Caco-2 (cell line): ENCODE results near the gene KDM4F. TPM values are rescaled to one million over a fixed set of nuclear protein-coding genes. Genes with fewer than 3 reads are reported as not detected.

Source experiments
- BruUV-seq: library from RNA; stranded (reverse); fragments of 400-500 nt; replicated peaks from 2 replicates; lab custom pipeline; 2021; lab: Mats Ljungman, UMichigan
- CTCF ChIA-PET: fragments of 300-600 bp; sonication (Branson Sonifier 250); formaldehyde crosslinking; loops from one replicate; lab custom pipeline; 2022; ENCODE audit warnings: antibody characterized with exemption; lab: Charles Lee
- POLR2A ChIA-PET: fragments of 300-600 bp; sonication (Branson Sonifier 250); formaldehyde crosslinking; loops from one replicate; lab custom pipeline; 2022; ENCODE audit warnings: antibody characterized with exemption; lab: Charles Lee
- DNase-seq, 2 experiments: peaks; one replicate each; pipeline versions ENCODE4 v3.0.0 to v3.0.0-alpha.2; 2020 to 2022
- H3K27me3 ChIP-seq: replicated peaks from 2 replicates; pipeline ENCODE4 v1.6.0; 2011; ENCODE audit warnings: low read length; ENCODE audit not compliant: control insufficient read depth, insufficient read depth
- H3K36me3 ChIP-seq: 2 replicates; pipeline ENCODE4 v1.5.1; 2011; ENCODE audit warnings: low read length; ENCODE audit not compliant: control insufficient read depth, insufficient read depth
- H3K4me1 ChIP-seq: fragments of 250-450 bp; sonication (Bioruptor Pico); 2 replicates; pipeline ENCODE4 v1.5.1; 2020; ENCODE audit warnings: mild to moderate bottlenecking
- H3K4me3 ChIP-seq: 2 replicates; pipeline ENCODE4 v1.5.1; 2011; ENCODE audit warnings: low read depth, mild to moderate bottlenecking, control low read depth, low read length
- H3K9me3 ChIP-seq: fragments of 250-450 bp; sonication (Bioruptor Pico); 2 replicates; pipeline ENCODE4 v1.5.1; 2020; ENCODE audit warnings: mild to moderate bottlenecking, moderate library complexity
- H3K27ac Mint-ChIP-seq: one replicate; pipeline ENCODE4 v1.8.0; 2022; ENCODE audit warnings: mixed read lengths; ENCODE audit not compliant: unreplicated experiment
- H3K27me3 Mint-ChIP-seq: one replicate; pipeline ENCODE4 v1.8.0; 2022; ENCODE audit warnings: mixed read lengths; ENCODE audit not compliant: insufficient read depth, unreplicated experiment
- H3K36me3 Mint-ChIP-seq: one replicate; pipeline ENCODE4 v1.8.0; 2022; ENCODE audit warnings: mild to moderate bottlenecking, mixed read lengths; ENCODE audit not compliant: insufficient read depth, unreplicated experiment
- H3K4me1 Mint-ChIP-seq: one replicate; pipeline ENCODE4 v1.8.0; 2022; ENCODE audit warnings: low read depth, mixed read lengths; ENCODE audit not compliant: unreplicated experiment
- H3K4me3 Mint-ChIP-seq: one replicate; pipeline ENCODE4 v1.8.0; 2022; ENCODE audit warnings: mild to moderate bottlenecking, moderate library complexity, mixed read lengths; ENCODE audit not compliant: unreplicated experiment
- H3K9me3 Mint-ChIP-seq: one replicate; pipeline ENCODE4 v1.8.0; 2022; ENCODE audit warnings: mixed read lengths; ENCODE audit not compliant: unreplicated experiment
- CTCF ChIP-seq, 2 experiments: fragments of 200-600 bp in 1 of 2; IDR thresholded peaks; 1 replicate in 1 of 2; 2 replicates in 1 of 2; pipeline versions ENCODE4 v1.5.1 to v1.8.0; 2011 to 2022; ENCODE audit warnings: antibody characterized with exemption in 1 of 2, control low read depth in 1 of 2, inconsistent platforms in 1 of 2, low read depth in 1 of 2, low read length in 1 of 2, mild to moderate bottlenecking in 1 of 2, moderate library complexity in 1 of 2; ENCODE audit not compliant: insufficient read depth in 1 of 2, severe bottlenecking in 1 of 2, unreplicated experiment in 1 of 2
- intact Hi-C: fragments of 100-400 bp; cut with micrococcal nuclease; formaldehyde crosslinking; loops from one replicate; pipeline ENCODE4 v1.10.0; 2022; ENCODE audit not compliant: unreplicated experiment
- total RNA-seq: library from RNA; stranded (reverse); gene quantifications from 2 replicates; pipeline ENCODE4 v1.2.3, GENCODE V29; 2022

The KDM4F gene
- total RNA-seq, 1 experiment from 2014 or later = not detected

GRCh38 chr11:95055283-95055897 is 6.2 kb downstream of the KDM4F start:
- Histone ChIP-seq H3K9me3 (no peaks in the 10 kb centered on the region), H3K36me3 (no peaks in the 10 kb centered on the region), H3K4me1 (no peaks in the 10 kb centered on the region), H3K27me3 (no peaks in the 10 kb centered on the region; the same call in 1 of the 2 replicates), H3K4me3 (no peak overlapping the region)
- BruUV-seq = no TSS peak
- no peak overlapping the region for H3K4me3 Mint-ChIP-seq
- no peak overlapping the region for H3K27ac Mint-ChIP-seq
- peaks cover 14% of the 10 kb centered on the region for H3K4me1 Mint-ChIP-seq
- H3K27me3 Mint-ChIP-seq = peaks cover 7% of the 10 kb centered on the region
- H3K9me3 Mint-ChIP-seq = peaks cover 10% of the 10 kb centered on the region
- no peaks in the 10 kb centered on the region for H3K36me3 Mint-ChIP-seq
- no peak for DNase-seq
- TF ChIP-seq CTCF (IDR thresholded peaks at IDR 0.05; ENCODE audit: insufficient read depth in 1 of 2, low read depth in 1 of 2, low read length in 1 of 2, severe bottlenecking in 1 of 2, unreplicated experiment in 1 of 2) = no peak
- CTCF ChIA-PET = no interaction called here
- intact Hi-C loops = no loop called here
- POLR2A ChIA-PET = no interaction called here

GRCh38 chr11:95057959-95058358 is 8.7 kb downstream of the KDM4F start:
- ChIA-PET POLR2A (no interaction called here), CTCF (no interaction called here)
- Mint-ChIP-seq H3K27ac (no peak overlapping the region), H3K9me3 (peaks cover 8% of the 10 kb centered on the region), H3K36me3 (no peaks in the 10 kb centered on the region), H3K4me3 (no peak overlapping the region), H3K4me1 (peaks cover 14% of the 10 kb centered on the region), H3K27me3 (peaks cover 18% of the 10 kb centered on the region)
- no peak for DNase-seq
- Histone ChIP-seq H3K9me3 (no peaks in the 10 kb centered on the region), H3K27me3 (no peaks in the 10 kb centered on the region; the same call in 1 of the 2 replicates), H3K4me1 (no peaks in the 10 kb centered on the region), H3K36me3 (no peaks in the 10 kb centered on the region), H3K4me3 (no peak overlapping the region)
- no TSS peak for BruUV-seq
- no peak for TF ChIP-seq CTCF (IDR thresholded peaks at IDR 0.05; ENCODE audit: insufficient read depth in 1 of 2, low read depth in 1 of 2, low read length in 1 of 2, severe bottlenecking in 1 of 2, unreplicated experiment in 1 of 2)
- intact Hi-C loops = no loop called here

- ChIA-PET CTCF (no interaction called here), POLR2A (no interaction called here)
- H3K4me1 Mint-ChIP-seq = peaks cover 14% of the 10 kb centered on the region
- no peak for DNase-seq
- no peaks in the 10 kb centered on the region for H3K36me3 Mint-ChIP-seq
- H3K9me3 Mint-ChIP-seq = peaks cover 2% of the 10 kb centered on the region
- no peak overlapping the region for H3K4me3 ChIP-seq
- no peaks in the 10 kb centered on the region for H3K36me3 ChIP-seq
- intact Hi-C loops = no loop called here
- no peak for TF ChIP-seq CTCF (IDR thresholded peaks at IDR 0.05; ENCODE audit: insufficient read depth in 1 of 2, low read depth in 1 of 2, low read length in 1 of 2, severe bottlenecking in 1 of 2, unreplicated experiment in 1 of 2)
- no peaks in the 10 kb centered on the region for H3K9me3 ChIP-seq
- H3K27ac Mint-ChIP-seq = no peak overlapping the region
- BruUV-seq = no TSS peak
- H3K27me3 ChIP-seq = no peaks in the 10 kb centered on the region; the same call in 1 of the 2 replicates
- peaks cover 21% of the 10 kb centered on the region for H3K27me3 Mint-ChIP-seq
- no peak overlapping the region for H3K4me3 Mint-ChIP-seq
- no peaks in the 10 kb centered on the region for H3K4me1 ChIP-seq
These were observed 9.4 kb downstream of the KDM4F start for GRCh38 chr11:95058621-95059020.
